ENCODE results near the gene AKNAD1. TPM values are rescaled to one million over a fixed set of nuclear protein-coding genes. Genes with fewer than 3 reads are reported as not detected.

Gene AKNAD1
- total RNA-seq, 1 donor from 2014 or later, result not detected

GRCh38 chr1:108858230-108858950 is 1.5 kb upstream of the AKNAD1 start:
- Mint-ChIP-seq H3K4me1 (ENCODE audit: unreplicated experiment) (peaks cover 10% of the 10 kb centered on the region), H3K9me3 (ENCODE audit: unreplicated experiment) (no peaks in the 10 kb centered on the region), H3K4me3 (ENCODE audit: unreplicated experiment) (no peak overlapping the region), H3K36me3 (ENCODE audit: low read depth, unreplicated experiment) (no peaks in the 10 kb centered on the region), H3K27ac (ENCODE audit: unreplicated experiment) (no peak overlapping the region), H3K27me3 (ENCODE audit: unreplicated experiment) (no peaks in the 10 kb centered on the region)
- no peak for DNase-seq (ENCODE audit: low spot score)
- TF ChIP-seq CTCF (IDR thresholded peaks at IDR 0.05; ENCODE audit: unreplicated experiment), result no peak

GRCh38 chr1:108854221-108855019 is 2.5 kb downstream of the AKNAD1 start:
- Mint-ChIP-seq H3K9me3 (ENCODE audit: unreplicated experiment) (no peaks in the 10 kb centered on the region), H3K4me3 (ENCODE audit: unreplicated experiment) (no peak overlapping the region), H3K36me3 (ENCODE audit: low read depth, unreplicated experiment) (no peaks in the 10 kb centered on the region), H3K27me3 (ENCODE audit: unreplicated experiment) (peaks cover 1% of the 10 kb centered on the region), H3K4me1 (ENCODE audit: unreplicated experiment) (peaks cover 3% of the 10 kb centered on the region), H3K27ac (ENCODE audit: unreplicated experiment) (no peak overlapping the region)
- DNase-seq (ENCODE audit: low spot score), result no peak
- no peak for TF ChIP-seq CTCF (IDR thresholded peaks at IDR 0.05; ENCODE audit: unreplicated experiment)

GRCh38 chr1:108852221-108852975 is 4.5 kb downstream of the AKNAD1 start:
- Mint-ChIP-seq H3K27me3 (ENCODE audit: unreplicated experiment) (peaks cover 1% of the 10 kb centered on the region), H3K9me3 (ENCODE audit: unreplicated experiment) (no peaks in the 10 kb centered on the region), H3K4me3 (ENCODE audit: unreplicated experiment) (no peak overlapping the region), H3K4me1 (ENCODE audit: unreplicated experiment) (peaks cover 3% of the 10 kb centered on the region), H3K27ac (ENCODE audit: unreplicated experiment) (no peak overlapping the region), H3K36me3 (ENCODE audit: low read depth, unreplicated experiment) (no peaks in the 10 kb centered on the region)
- no peak for TF ChIP-seq CTCF (IDR thresholded peaks at IDR 0.05; ENCODE audit: unreplicated experiment)
- DNase-seq (ENCODE audit: low spot score), result no peak

- peaks cover 3% of the 10 kb centered on the region for H3K4me1 Mint-ChIP-seq (ENCODE audit: unreplicated experiment)
- no peaks in the 10 kb centered on the region for H3K36me3 Mint-ChIP-seq (ENCODE audit: low read depth, unreplicated experiment)
- no peak for DNase-seq (ENCODE audit: low spot score)
- no peak overlapping the region for H3K4me3 Mint-ChIP-seq (ENCODE audit: unreplicated experiment)
- H3K27ac Mint-ChIP-seq (ENCODE audit: unreplicated experiment), result no peak overlapping the region
- H3K9me3 Mint-ChIP-seq (ENCODE audit: unreplicated experiment), result no peaks in the 10 kb centered on the region
- H3K27me3 Mint-ChIP-seq (ENCODE audit: unreplicated experiment), result peaks cover 1% of the 10 kb centered on the region
- TF ChIP-seq CTCF (IDR thresholded peaks at IDR 0.05; ENCODE audit: unreplicated experiment), result no peak
Measured at GRCh38 chr1:108851567-108851966, 5.3 kb downstream of the AKNAD1 start.
